Measurements from ENCODE around the gene MORF4L1.
"Not testable (repeated sequence)": the region's sequence is repeated elsewhere in the genome, so short reads cannot be mapped to it uniquely, and the experiment has no call there.

The MORF4L1 gene

GRCh38 chr15:78925956-78926743 lies 53.5 kb downstream of the MORF4L1 start:
- DNase-seq (ENCODE audit: low read depth, low spot score) = no peak

GRCh38 chr15:78927077-78927790 lies 54.5 kb downstream of the MORF4L1 start:
- no peak for DNase-seq (ENCODE audit: low read depth, low spot score)

GRCh38 chr15:78928176-78928575 lies 55.5 kb downstream of the MORF4L1 start:
- not testable (repeated sequence) for DNase-seq (ENCODE audit: low read depth, low spot score)

GRCh38 chr15:78928616-78929093 lies 56.0 kb downstream of the MORF4L1 start:
- DNase-seq (ENCODE audit: low read depth, low spot score) = no peak

- DNase-seq (ENCODE audit: low read depth, low spot score) = no peak
Observed at GRCh38 chr15:78929536-78930264, 57.0 kb downstream of the MORF4L1 start.

- no peak for DNase-seq (ENCODE audit: low read depth, low spot score)
Observed at GRCh38 chr15:78930577-78931388, 58.1 kb downstream of the MORF4L1 start.

- no peak for DNase-seq (ENCODE audit: low read depth, low spot score)
Observed at GRCh38 chr15:78931439-78932257, 59.0 kb downstream of the MORF4L1 start.

- no peak for DNase-seq (ENCODE audit: low read depth, low spot score)
Observed at GRCh38 chr15:78932258-78932808, 59.6 kb downstream of the MORF4L1 start.

GRCh38 chr15:78933187-78933822 lies 60.6 kb downstream of the MORF4L1 start:
- no peak for DNase-seq (ENCODE audit: low read depth, low spot score)

GRCh38 chr15:78933823-78934654 lies 61.3 kb downstream of the MORF4L1 start:
- DNase-seq (ENCODE audit: low read depth, low spot score) = no peak

- DNase-seq (ENCODE audit: low read depth, low spot score) = no peak
Observed at GRCh38 chr15:78934655-78935023, 61.9 kb downstream of the MORF4L1 start.

- DNase-seq (ENCODE audit: low read depth, low spot score) = no peak
Observed at GRCh38 chr15:78937132-78937739, 64.5 kb downstream of the MORF4L1 start.

- no peak for DNase-seq (ENCODE audit: low read depth, low spot score)
Observed at GRCh38 chr15:78938658-78939488, 66.2 kb downstream of the MORF4L1 start.

- no peak for DNase-seq (ENCODE audit: low read depth, low spot score)
Observed at GRCh38 chr15:78942741-78943140, 70.1 kb downstream of the MORF4L1 start.

GRCh38 chr15:78943692-78944091 lies 71.0 kb downstream of the MORF4L1 start:
- no peak for DNase-seq (ENCODE audit: low read depth, low spot score)

GRCh38 chr15:78944202-78944625 lies 71.5 kb downstream of the MORF4L1 start:
- DNase-seq (ENCODE audit: low read depth, low spot score) = no peak

GRCh38 chr15:78944669-78945407 lies 72.1 kb downstream of the MORF4L1 start, which contains the start of gene CTSH:
TSS of gene CTSH (minus strand) at chr15:78945046. CDS start at chr15:78944981, 65 bp downstream.
- no peak for DNase-seq (ENCODE audit: low read depth, low spot score)
